ENCODE data around the gene IL12RB2.
"Not testable (repeated sequence)": the region's sequence is repeated elsewhere in the genome, so short reads cannot be mapped to it uniquely, and the experiment has no call there.

IL12RB2 gene

GRCh38 chr1:67436511-67437055 is 128.9 kb downstream of the IL12RB2 start:
- H3K36me3 Mint-ChIP-seq (ENCODE audit: insufficient read depth) = peaks cover 2% of the 10 kb centered on the region
- H3K4me1 Mint-ChIP-seq = peaks cover 7% of the 10 kb centered on the region
- no peak overlapping the region for H3K27ac Mint-ChIP-seq (ENCODE audit: low read depth)
- ATAC-seq (replicated peaks; ENCODE audit: extremely low read depth, poor library complexity, severe bottlenecking) = no peak
- H3K27me3 Mint-ChIP-seq = no peaks in the 10 kb centered on the region
- DNase-seq (ENCODE audit: low spot score in 2 of 2) = no peak
- no peak overlapping the region for H3K4me3 Mint-ChIP-seq
- no peaks in the 10 kb centered on the region for H3K9me3 Mint-ChIP-seq

- no peak for ATAC-seq (replicated peaks; ENCODE audit: extremely low read depth, poor library complexity, severe bottlenecking)
- Mint-ChIP-seq H3K36me3 (ENCODE audit: insufficient read depth) (no peaks in the 10 kb centered on the region), H3K9me3 (no peaks in the 10 kb centered on the region), H3K27ac (ENCODE audit: low read depth) (no peak overlapping the region), H3K4me3 (no peak overlapping the region), H3K4me1 (no peaks in the 10 kb centered on the region), H3K27me3 (no peaks in the 10 kb centered on the region)
- DNase-seq (ENCODE audit: low spot score in 2 of 2) = no peak
Observed at GRCh38 chr1:67437961-67438360, 130.3 kb downstream of the IL12RB2 start.

- no peaks in the 10 kb centered on the region for H3K4me1 Mint-ChIP-seq
- ATAC-seq (replicated peaks; ENCODE audit: extremely low read depth, poor library complexity, severe bottlenecking) (no peak), DNase-seq (ENCODE audit: low spot score in 2 of 2) (no peak)
- H3K27ac Mint-ChIP-seq (ENCODE audit: low read depth) = no peak overlapping the region
- no peaks in the 10 kb centered on the region for H3K9me3 Mint-ChIP-seq
- no peaks in the 10 kb centered on the region for H3K36me3 Mint-ChIP-seq (ENCODE audit: insufficient read depth)
- no peaks in the 10 kb centered on the region for H3K27me3 Mint-ChIP-seq
- H3K4me3 Mint-ChIP-seq = no peak overlapping the region
Observed at GRCh38 chr1:67439277-67440029, 131.8 kb downstream of the IL12RB2 start.

GRCh38 chr1:67440339-67440738 is 132.7 kb downstream of the IL12RB2 start:
- no peak overlapping the region for H3K27ac Mint-ChIP-seq (ENCODE audit: low read depth)
- ATAC-seq (replicated peaks; ENCODE audit: extremely low read depth, poor library complexity, severe bottlenecking) (no peak), DNase-seq (ENCODE audit: low spot score in 2 of 2) (no peak)
- no peaks in the 10 kb centered on the region for H3K27me3 Mint-ChIP-seq
- H3K4me1 Mint-ChIP-seq = no peaks in the 10 kb centered on the region
- H3K36me3 Mint-ChIP-seq (ENCODE audit: insufficient read depth) = no peaks in the 10 kb centered on the region
- H3K4me3 Mint-ChIP-seq = no peak overlapping the region
- no peaks in the 10 kb centered on the region for H3K9me3 Mint-ChIP-seq

- H3K9me3 Mint-ChIP-seq = no peaks in the 10 kb centered on the region
- H3K4me1 Mint-ChIP-seq = no peaks in the 10 kb centered on the region
- H3K27ac Mint-ChIP-seq (ENCODE audit: low read depth) = no peak overlapping the region
- no peaks in the 10 kb centered on the region for H3K36me3 Mint-ChIP-seq (ENCODE audit: insufficient read depth)
- ATAC-seq (replicated peaks; ENCODE audit: extremely low read depth, poor library complexity, severe bottlenecking) = no peak
- no peak overlapping the region for H3K4me3 Mint-ChIP-seq
- no peaks in the 10 kb centered on the region for H3K27me3 Mint-ChIP-seq
- no peak for DNase-seq (ENCODE audit: low spot score in 2 of 2)
Observed at GRCh38 chr1:67441183-67441582, 133.5 kb downstream of the IL12RB2 start.

GRCh38 chr1:67441739-67442281 is 134.1 kb downstream of the IL12RB2 start:
- Mint-ChIP-seq H3K9me3 (no peaks in the 10 kb centered on the region), H3K27me3 (no peaks in the 10 kb centered on the region), H3K36me3 (ENCODE audit: insufficient read depth) (no peaks in the 10 kb centered on the region), H3K4me1 (no peaks in the 10 kb centered on the region), H3K27ac (ENCODE audit: low read depth) (no peak overlapping the region), H3K4me3 (no peak overlapping the region)
- DNase-seq (ENCODE audit: low spot score in 2 of 2) = no peak
- no peak for ATAC-seq (replicated peaks; ENCODE audit: extremely low read depth, poor library complexity, severe bottlenecking)

GRCh38 chr1:67446014-67446413 is 138.3 kb downstream of the IL12RB2 start:
- H3K27ac Mint-ChIP-seq (ENCODE audit: low read depth); DNase-seq (ENCODE audit: low spot score in 2 of 2); ATAC-seq (replicated peaks; ENCODE audit: extremely low read depth, poor library complexity, severe bottlenecking); H3K4me3 Mint-ChIP-seq; H3K27me3 Mint-ChIP-seq; H3K36me3 Mint-ChIP-seq (ENCODE audit: insufficient read depth); H3K9me3 Mint-ChIP-seq; H3K4me1 Mint-ChIP-seq: not testable (repeated sequence)

Data from central memory CD8-positive, alpha-beta T cell (primary cell).